ENCODE data around the gene MED15.
"Not testable (repeated sequence)": the region's sequence is repeated elsewhere in the genome, so short reads cannot be mapped to it uniquely, and the experiment has no call there.

MED15 gene

GRCh38 chr22:20507253-20508066 lies at the start of gene MED15:
TSS of gene MED15 (plus strand) at chr22:20507610. CDS start at chr22:20507679, 69 bp downstream.
- peak; percentile 54 for DNase-seq (ENCODE audit: low read depth)

- no peak for DNase-seq (ENCODE audit: low read depth)
These were observed 48.8 kb upstream of the MED15 start for GRCh38 chr22:20458530-20459151.

- DNase-seq (ENCODE audit: low read depth) = no peak
These were observed 48.3 kb upstream of the MED15 start for GRCh38 chr22:20459152-20459542.

GRCh38 chr22:20459862-20460261 lies 47.5 kb upstream of the MED15 start:
- DNase-seq (ENCODE audit: low read depth) = no peak

- no peak for DNase-seq (ENCODE audit: low read depth)
These were observed 43.9 kb upstream of the MED15 start for GRCh38 chr22:20463324-20464095.

GRCh38 chr22:20464096-20464614 lies 43.3 kb upstream of the MED15 start:
- no peak for DNase-seq (ENCODE audit: low read depth)

GRCh38 chr22:20464912-20465758 lies 42.3 kb upstream of the MED15 start:
- DNase-seq (ENCODE audit: low read depth) = no peak

- DNase-seq (ENCODE audit: low read depth) = no peak
These were observed 41.7 kb upstream of the MED15 start for GRCh38 chr22:20465759-20466077.

GRCh38 chr22:20466659-20467379 lies 40.6 kb upstream of the MED15 start:
- no peak for DNase-seq (ENCODE audit: low read depth)

- DNase-seq (ENCODE audit: low read depth) = no peak
These were observed 38.1 kb upstream of the MED15 start for GRCh38 chr22:20469110-20469868.

GRCh38 chr22:20470525-20470924 lies 36.9 kb upstream of the MED15 start:
- DNase-seq (ENCODE audit: low read depth) = not testable (repeated sequence)

GRCh38 chr22:20471126-20471833 lies 36.1 kb upstream of the MED15 start:
- DNase-seq (ENCODE audit: low read depth) = no peak

- DNase-seq (ENCODE audit: low read depth) = no peak
These were observed 34.6 kb upstream of the MED15 start for GRCh38 chr22:20472629-20473442.

- DNase-seq (ENCODE audit: low read depth) = no peak
These were observed 32.3 kb upstream of the MED15 start for GRCh38 chr22:20475115-20475436.

GRCh38 chr22:20475569-20475968 lies 31.8 kb upstream of the MED15 start:
- DNase-seq (ENCODE audit: low read depth) = not testable (repeated sequence)

GRCh38 chr22:20478059-20478458 lies 29.4 kb upstream of the MED15 start:
- DNase-seq (ENCODE audit: low read depth) = not testable (repeated sequence)

- DNase-seq (ENCODE audit: low read depth) = no peak
These were observed 27.7 kb upstream of the MED15 start for GRCh38 chr22:20479612-20480196.

- DNase-seq (ENCODE audit: low read depth) = not testable (repeated sequence)
These were observed 24.3 kb upstream of the MED15 start for GRCh38 chr22:20483143-20483506.

- no peak for DNase-seq (ENCODE audit: low read depth)
These were observed 23.6 kb upstream of the MED15 start for GRCh38 chr22:20483771-20484170.

All from GM04503 (cell line).